Activated T-cell treated with anti-CD3 and anti-CD28 coated beads, Interleukin-2, amount 50 U/mL, for 72 hours (primary cell): Measurements from ENCODE around the gene ATP9A. TPM values are rescaled to one million over a fixed set of nuclear protein-coding genes. Genes with fewer than 3 reads are reported as not detected.
A peak's percentile ranks its signal among the peaks of the same experiment; 100 is the strongest.

Source experiments
- ATAC-seq, 2 donors: fragments of 150-1000 bp; cut with Tn5 transposase; replicated peaks in 1 of 2; 2 replicates each; pipeline ENCODE4 v1.10.0; 2021; ENCODE audit warnings: moderate library complexity in 2 of 2, mild to moderate bottlenecking in 1 of 2
- DNase-seq, 2 donors: peaks; one replicate each; pipeline ENCODE4 v3.0.0; 2021 to 2022; ENCODE audit warnings: mixed read lengths in 1 of 2
- H3K27ac Mint-ChIP-seq: one replicate; pipeline ENCODE4 v1.8.0; 2022; ENCODE audit warnings: mild to moderate bottlenecking, moderate library complexity, mixed read lengths
- H3K27me3 Mint-ChIP-seq: one replicate; pipeline ENCODE4 v1.8.0; 2022; ENCODE audit warnings: low read depth, mixed read lengths
- H3K36me3 Mint-ChIP-seq, 2 donors: one replicate each; pipeline ENCODE4 v1.8.0; 2022; ENCODE audit warnings: mixed read lengths in 2 of 2, mild to moderate bottlenecking in 1 of 2; ENCODE audit not compliant: insufficient read depth in 2 of 2
- H3K4me1 Mint-ChIP-seq: one replicate; pipeline ENCODE4 v1.8.0; 2022; ENCODE audit warnings: low read depth, mixed read lengths
- H3K4me3 Mint-ChIP-seq, 2 donors: one replicate each; pipeline ENCODE4 v1.8.0; 2022; ENCODE audit warnings: mild to moderate bottlenecking in 2 of 2, mixed read lengths in 2 of 2, moderate library complexity in 2 of 2
- H3K9me3 Mint-ChIP-seq, 2 donors: one replicate each; pipeline ENCODE4 v1.8.0; 2022; ENCODE audit warnings: mixed read lengths in 2 of 2
- total RNA-seq, 2 donors: library from RNA; stranded (reverse); gene quantifications; one replicate each; pipeline ENCODE4 v1.2.3, GENCODE V29; 2022

The ATP9A gene
- total RNA-seq, 2 donors from 2014 or later, result 1.3 to 3.8 TPM

DNA sequence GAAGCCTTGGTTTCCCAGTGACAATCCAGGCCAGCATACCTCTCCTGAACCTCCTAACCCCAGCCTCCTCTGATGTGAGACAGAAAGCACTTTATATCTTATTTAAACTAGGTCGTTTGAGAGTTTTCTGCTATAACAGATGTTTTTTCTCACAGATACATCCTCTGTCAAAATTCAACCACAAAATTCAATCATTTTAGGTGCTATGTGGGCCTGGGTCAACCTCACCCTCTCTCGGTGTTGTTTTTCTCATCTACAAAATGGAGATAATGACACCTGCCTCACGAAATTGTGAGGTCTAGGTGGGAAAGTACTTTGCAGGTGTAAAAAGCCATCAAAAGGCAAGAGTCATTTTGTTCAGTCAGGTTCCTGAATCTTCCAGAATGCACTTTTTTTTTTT lies 179.4 kb downstream of the ATP9A start:
- ATAC-seq (no peak), DNase-seq (no peak)
- Mint-ChIP-seq H3K36me3 (no peaks in the 10 kb centered on the region), H3K9me3 (no peaks in the 10 kb centered on the region), H3K4me3 (no peak overlapping the region), H3K27ac (no peak overlapping the region), H3K27me3 (no peaks in the 10 kb centered on the region), H3K4me1 (peaks cover 2% of the 10 kb centered on the region)

DNA sequence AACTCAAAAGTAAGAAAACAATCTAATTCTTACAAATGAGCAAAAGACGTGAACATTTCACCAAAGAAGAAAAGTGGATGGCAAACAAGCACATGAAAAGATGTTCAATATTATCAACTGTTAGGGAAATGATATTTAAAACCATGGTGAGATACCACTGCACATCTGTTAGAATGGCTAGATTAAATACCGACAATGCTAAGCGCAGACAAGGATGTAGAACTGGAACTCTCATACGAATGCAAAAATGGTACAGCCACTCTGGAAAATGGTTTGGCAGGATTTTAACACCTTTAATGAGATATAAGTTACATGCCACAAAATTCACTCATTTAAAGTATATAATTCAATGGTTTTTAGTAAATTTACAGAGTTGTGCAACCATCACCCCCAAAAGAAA lies 181.0 kb downstream of the ATP9A start:
- DNase-seq (no peak), ATAC-seq (no peak)
- H3K4me1 Mint-ChIP-seq, result no peaks in the 10 kb centered on the region
- H3K4me3 Mint-ChIP-seq, result no peak overlapping the region
- no peak overlapping the region for H3K27ac Mint-ChIP-seq
- H3K36me3 Mint-ChIP-seq, result no peaks in the 10 kb centered on the region
- H3K9me3 Mint-ChIP-seq, result no peaks in the 10 kb centered on the region
- H3K27me3 Mint-ChIP-seq, result no peaks in the 10 kb centered on the region

DNA sequence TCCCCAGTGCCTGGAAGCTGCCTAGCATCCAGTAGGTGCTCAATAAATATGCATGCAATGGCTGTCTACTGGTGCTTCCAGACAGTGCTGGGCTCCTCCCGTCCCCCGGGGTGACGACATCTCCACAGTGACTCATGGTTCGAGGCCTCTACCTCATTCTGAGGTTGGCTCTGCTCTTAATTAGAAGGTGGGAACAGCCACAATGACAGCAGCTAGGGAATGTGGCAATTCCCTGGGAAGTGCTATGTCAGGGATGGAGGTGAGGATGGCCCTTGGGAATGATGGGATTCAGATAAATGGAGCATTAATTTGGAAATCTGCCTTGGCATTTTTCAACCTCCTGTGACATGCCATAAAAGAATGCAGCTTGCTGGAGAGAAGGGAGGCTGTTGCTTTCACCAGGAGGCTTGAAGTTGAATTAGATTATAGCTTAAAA lies 182.2 kb downstream of the ATP9A start:
- H3K4me3 Mint-ChIP-seq, result no peak overlapping the region
- H3K27me3 Mint-ChIP-seq, result no peaks in the 10 kb centered on the region
- ATAC-seq (no peak), DNase-seq (no peak)
- H3K9me3 Mint-ChIP-seq, result no peaks in the 10 kb centered on the region
- no peaks in the 10 kb centered on the region for H3K36me3 Mint-ChIP-seq
- no peak overlapping the region for H3K27ac Mint-ChIP-seq
- H3K4me1 Mint-ChIP-seq, result no peaks in the 10 kb centered on the region

DNA sequence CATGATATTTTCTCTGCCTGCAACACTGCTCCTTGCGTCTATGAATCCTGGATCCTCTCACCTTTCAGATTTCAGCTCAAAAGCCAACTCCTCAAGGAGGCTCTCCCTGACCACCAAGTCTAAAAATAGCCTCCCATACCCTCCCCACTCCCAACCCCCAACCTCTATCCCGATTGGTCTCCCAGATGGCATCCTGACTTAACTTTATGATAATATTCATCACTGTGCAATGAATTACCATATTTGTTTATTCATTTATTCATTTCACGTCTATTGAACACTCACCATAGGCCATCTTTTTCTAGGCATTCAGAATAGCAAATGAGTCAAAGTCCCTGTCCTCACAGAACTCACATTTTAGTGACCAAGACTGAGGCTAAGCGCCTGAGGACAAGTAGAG lies 183.0 kb downstream of the ATP9A start:
- H3K27me3 Mint-ChIP-seq, result no peaks in the 10 kb centered on the region
- no peaks in the 10 kb centered on the region for H3K36me3 Mint-ChIP-seq
- no peaks in the 10 kb centered on the region for H3K9me3 Mint-ChIP-seq
- no peaks in the 10 kb centered on the region for H3K4me1 Mint-ChIP-seq
- H3K4me3 Mint-ChIP-seq, result no peak overlapping the region
- ATAC-seq, result no peak
- no peak for DNase-seq
- no peak overlapping the region for H3K27ac Mint-ChIP-seq

DNA sequence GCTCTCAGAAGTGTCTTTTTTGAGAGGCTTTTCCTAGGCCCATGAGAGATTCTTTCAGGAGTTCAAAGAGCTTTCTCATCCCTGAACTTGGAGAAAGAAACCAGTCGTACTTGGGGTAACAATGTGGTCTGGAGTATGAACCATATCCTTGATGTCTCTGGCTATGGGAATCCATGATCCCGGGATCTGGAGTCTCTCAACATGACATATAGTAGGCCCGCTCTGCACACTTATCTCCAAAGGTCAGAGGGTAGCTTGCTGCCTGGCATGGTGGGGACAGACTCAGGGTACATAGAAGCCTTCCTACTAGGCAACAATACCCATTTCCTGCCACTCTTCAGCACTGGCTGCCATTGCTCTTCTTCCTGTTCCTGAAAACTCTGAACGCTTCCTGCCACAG lies 183.5 kb downstream of the ATP9A start:
- no peaks in the 10 kb centered on the region for H3K36me3 Mint-ChIP-seq
- no peaks in the 10 kb centered on the region for H3K9me3 Mint-ChIP-seq
- H3K27ac Mint-ChIP-seq, result no peak overlapping the region
- no peak overlapping the region for H3K4me3 Mint-ChIP-seq
- no peak for ATAC-seq
- DNase-seq, result no peak
- no peaks in the 10 kb centered on the region for H3K4me1 Mint-ChIP-seq
- H3K27me3 Mint-ChIP-seq, result no peaks in the 10 kb centered on the region

DNA sequence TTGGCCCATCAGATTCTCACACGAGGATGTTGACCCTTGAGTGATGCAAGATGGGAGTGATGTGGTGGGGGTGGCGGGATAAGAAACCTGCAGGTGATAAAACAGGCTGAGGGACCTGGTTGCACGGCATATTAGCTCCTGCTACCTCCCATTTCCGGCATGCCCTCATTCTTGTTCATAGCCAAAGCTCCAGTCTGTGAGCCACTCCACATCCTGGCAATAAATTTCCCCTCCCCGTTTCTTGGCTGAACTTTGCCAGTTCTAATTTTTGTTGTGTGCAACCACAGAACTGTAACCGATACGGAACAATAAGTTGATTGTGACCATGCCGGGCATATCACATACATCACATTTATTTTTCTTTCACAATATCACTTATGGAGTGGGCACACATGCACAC lies 184.1 kb downstream of the ATP9A start:
- Mint-ChIP-seq H3K36me3 (no peaks in the 10 kb centered on the region), H3K9me3 (no peaks in the 10 kb centered on the region), H3K4me1 (no peaks in the 10 kb centered on the region), H3K4me3 (no peak overlapping the region), H3K27ac (no peak overlapping the region), H3K27me3 (no peaks in the 10 kb centered on the region)
- ATAC-seq, result no peak
- DNase-seq, result no peak

DNA sequence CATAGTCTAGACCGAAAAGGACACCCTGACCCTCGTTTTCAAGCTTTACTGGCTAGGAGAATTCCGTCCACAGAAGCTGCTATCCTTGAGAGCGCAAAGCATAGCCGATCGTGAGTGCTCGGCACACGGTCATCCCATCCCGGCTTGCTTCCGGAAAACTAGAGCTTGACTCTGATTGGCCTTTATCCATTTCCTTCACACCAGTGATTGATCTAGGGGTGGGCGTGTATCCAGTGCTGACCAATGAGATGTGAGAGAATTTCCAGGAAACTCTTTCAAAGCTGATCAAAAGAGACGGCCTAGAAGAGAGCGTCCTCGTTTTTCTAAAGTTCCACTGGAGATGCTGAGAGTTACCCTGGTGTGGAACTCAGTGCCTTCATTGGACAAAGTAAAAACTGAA lies 184.7 kb downstream of the ATP9A start:
- no peak for ATAC-seq
- Mint-ChIP-seq H3K9me3 (no peaks in the 10 kb centered on the region), H3K27ac (no peak overlapping the region), H3K36me3 (no peaks in the 10 kb centered on the region), H3K4me1 (no peaks in the 10 kb centered on the region), H3K4me3 (no peak overlapping the region), H3K27me3 (no peaks in the 10 kb centered on the region)
- DNase-seq, result no peak

DNA sequence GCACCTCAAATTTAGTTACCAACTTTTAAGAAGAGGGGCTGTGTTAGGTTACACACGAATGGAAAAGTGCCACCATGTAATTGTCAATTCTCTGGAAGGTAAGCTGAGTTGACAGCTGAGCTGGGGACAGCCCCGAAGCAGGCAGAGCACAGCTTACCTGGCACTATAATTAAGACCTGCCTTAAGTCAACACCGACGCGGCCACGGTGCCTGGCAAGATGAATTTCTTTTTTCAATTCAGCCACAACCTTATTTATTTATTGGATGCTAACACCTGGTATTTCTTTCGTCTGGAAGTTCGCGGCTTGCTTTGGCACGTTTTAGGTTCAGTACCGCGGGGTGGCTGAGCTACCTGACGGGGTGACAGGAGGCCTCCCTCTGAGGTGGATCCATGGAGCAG lies 185.1 kb downstream of the ATP9A start:
- Mint-ChIP-seq H3K27ac (no peak overlapping the region), H3K4me1 (no peaks in the 10 kb centered on the region), H3K9me3 (no peaks in the 10 kb centered on the region), H3K27me3 (no peaks in the 10 kb centered on the region), H3K4me3 (no peak overlapping the region), H3K36me3 (no peaks in the 10 kb centered on the region)
- ATAC-seq, result no peak
- DNase-seq, result no peak

DNA sequence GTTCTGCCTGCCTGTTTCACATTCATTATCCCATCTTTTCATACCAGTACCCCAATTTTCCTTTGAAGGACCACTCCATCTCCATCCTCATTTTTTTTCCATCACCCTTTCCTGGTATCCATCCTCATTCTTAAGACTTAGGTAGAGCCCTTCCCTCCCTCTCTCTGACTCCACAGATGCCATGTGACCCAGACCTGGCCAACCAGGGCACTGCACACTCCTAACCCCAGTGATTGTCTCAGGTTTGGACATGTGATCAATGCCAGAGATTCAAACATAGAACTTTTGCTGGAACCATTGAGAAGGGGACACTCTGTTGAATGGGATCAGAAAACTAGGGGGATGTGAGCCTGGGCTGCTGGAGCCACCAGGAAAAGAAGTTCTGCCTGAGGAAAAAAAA lies 186.6 kb downstream of the ATP9A start:
- Mint-ChIP-seq H3K4me3 (no peak overlapping the region), H3K27ac (no peak overlapping the region), H3K9me3 (no peaks in the 10 kb centered on the region), H3K4me1 (no peaks in the 10 kb centered on the region), H3K36me3 (peaks cover 0 to under 1% of the 10 kb centered on the region in 2 donors), H3K27me3 (no peaks in the 10 kb centered on the region)
- ATAC-seq, result no peak
- DNase-seq, result no peak

DNA sequence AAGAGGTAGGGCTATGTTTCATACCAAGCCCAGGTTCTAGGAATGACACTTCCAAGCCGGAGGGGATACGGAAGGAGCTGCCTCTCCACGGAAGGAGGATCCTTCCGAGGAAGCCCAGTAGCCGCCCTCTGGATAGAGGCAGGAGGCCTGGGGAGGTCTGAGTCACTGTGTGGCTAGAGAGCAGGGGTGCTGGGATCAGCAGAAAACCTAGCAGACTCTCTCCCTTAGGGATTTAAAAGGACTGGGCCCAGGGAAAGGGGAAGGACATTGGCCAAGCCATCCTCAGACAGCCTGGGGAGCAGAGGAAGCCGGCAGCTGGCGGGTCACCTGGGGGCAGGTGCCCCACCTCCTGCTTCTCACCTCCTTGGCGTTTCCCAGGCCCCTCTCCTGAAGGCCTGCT lies 189.1 kb downstream of the ATP9A start:
- H3K27me3 Mint-ChIP-seq, result no peaks in the 10 kb centered on the region
- H3K9me3 Mint-ChIP-seq, result peaks cover 4 to 6% of the 10 kb centered on the region in 2 donors
- H3K27ac Mint-ChIP-seq, result no peak overlapping the region
- peaks cover 5 to 9% of the 10 kb centered on the region in 2 donors for H3K36me3 Mint-ChIP-seq
- H3K4me3 Mint-ChIP-seq, result no peak overlapping the region
- H3K4me1 Mint-ChIP-seq, result peaks cover 9% of the 10 kb centered on the region
- no peak for ATAC-seq
- DNase-seq, result no peak

DNA sequence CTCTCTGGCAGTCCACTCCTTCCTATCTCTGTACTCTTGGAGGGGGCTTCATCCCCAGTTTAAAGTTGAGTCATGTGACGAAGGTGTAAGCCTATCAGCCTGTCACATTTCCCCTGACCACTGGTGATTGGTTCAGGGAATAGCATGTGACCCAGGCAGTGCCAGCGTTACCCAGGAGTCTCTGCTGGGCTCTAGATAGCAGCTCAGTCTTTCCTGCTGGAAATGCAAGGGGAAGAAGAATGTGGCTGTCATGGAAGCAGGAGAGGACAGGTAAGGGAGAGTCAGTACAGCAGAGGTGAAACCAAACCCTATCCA lies 190.1 kb downstream of the ATP9A start:
- peaks cover 17% of the 10 kb centered on the region for H3K4me1 Mint-ChIP-seq
- H3K9me3 Mint-ChIP-seq, result peaks cover 4 to 6% of the 10 kb centered on the region in 2 donors
- no peak overlapping the region for H3K27ac Mint-ChIP-seq
- ATAC-seq (no peak), DNase-seq (no peak)
- peaks cover 5 to 9% of the 10 kb centered on the region in 2 donors for H3K36me3 Mint-ChIP-seq
- H3K27me3 Mint-ChIP-seq, result no peaks in the 10 kb centered on the region
- H3K4me3 Mint-ChIP-seq, result no peak overlapping the region

DNA sequence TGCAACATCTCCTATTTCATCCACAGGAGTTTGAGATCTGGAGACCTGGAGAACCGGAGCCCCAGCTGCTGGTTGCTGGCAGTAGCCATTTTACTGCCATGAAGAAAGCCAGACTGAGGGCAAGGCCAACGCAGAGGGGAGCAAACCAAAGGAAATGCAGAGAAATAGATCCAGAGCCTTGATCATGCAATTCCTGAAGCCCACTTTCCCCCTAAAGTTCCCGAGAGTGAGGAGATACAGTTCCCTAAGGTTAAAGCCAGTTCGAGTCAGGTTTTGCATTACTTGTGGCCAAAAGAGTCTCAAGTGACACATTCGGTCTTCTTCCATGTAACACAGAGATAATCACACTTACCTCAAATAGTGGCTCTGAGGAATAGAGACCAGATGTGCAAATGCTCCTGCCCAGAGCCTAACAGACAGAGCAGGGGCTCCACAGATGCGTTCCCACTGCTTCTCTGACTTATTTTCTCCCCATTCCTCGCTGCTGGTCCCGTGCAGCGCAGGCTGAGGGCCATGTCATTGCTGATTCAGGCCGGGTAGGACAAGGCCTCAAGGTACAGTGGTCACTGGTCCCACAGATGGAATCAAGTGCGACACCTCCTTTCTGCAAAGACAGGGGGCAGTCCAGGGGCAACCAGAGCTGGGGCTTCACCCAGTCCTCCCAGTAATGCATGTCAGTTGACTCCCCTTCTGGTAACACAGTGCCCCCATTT lies 190.6 kb downstream of the ATP9A start:
- Mint-ChIP-seq H3K27me3 (no peaks in the 10 kb centered on the region), H3K27ac (no peak overlapping the region), H3K4me1 (peaks cover 17% of the 10 kb centered on the region), H3K36me3 (peaks cover 5 to 9% of the 10 kb centered on the region in 2 donors), H3K4me3 (no peak overlapping the region), H3K9me3 (peaks cover 4 to 6% of the 10 kb centered on the region in 2 donors)
- ATAC-seq (no peak), DNase-seq (no peak)

DNA sequence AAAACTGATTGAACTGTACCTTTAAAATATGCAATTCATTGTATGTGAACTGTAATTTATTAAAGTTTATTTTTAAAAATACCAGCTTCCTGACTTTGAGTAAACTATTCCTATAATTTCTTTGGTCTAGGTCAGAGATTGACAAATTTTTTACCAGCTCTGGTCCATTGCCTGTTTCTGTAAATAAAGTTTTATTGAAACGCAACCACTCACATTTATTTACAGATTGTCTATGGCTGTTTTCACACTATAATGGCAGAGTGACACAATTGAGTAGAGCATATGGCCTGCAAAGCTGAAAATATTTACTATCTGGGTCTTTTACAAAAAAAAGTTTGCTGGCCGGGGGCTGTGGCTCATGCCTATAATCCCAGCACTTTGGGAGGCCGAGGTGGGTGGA lies 192.7 kb downstream of the ATP9A start:
- Mint-ChIP-seq H3K27me3 (peaks cover 10% of the 10 kb centered on the region), H3K36me3 (peaks cover 5 to 9% of the 10 kb centered on the region in 2 donors), H3K27ac (no peak overlapping the region), H3K4me1 (peaks cover 17% of the 10 kb centered on the region), H3K9me3 (peaks cover 4 to 6% of the 10 kb centered on the region in 2 donors), H3K4me3 (no peak overlapping the region)
- ATAC-seq (no peak), DNase-seq (no peak)

DNA sequence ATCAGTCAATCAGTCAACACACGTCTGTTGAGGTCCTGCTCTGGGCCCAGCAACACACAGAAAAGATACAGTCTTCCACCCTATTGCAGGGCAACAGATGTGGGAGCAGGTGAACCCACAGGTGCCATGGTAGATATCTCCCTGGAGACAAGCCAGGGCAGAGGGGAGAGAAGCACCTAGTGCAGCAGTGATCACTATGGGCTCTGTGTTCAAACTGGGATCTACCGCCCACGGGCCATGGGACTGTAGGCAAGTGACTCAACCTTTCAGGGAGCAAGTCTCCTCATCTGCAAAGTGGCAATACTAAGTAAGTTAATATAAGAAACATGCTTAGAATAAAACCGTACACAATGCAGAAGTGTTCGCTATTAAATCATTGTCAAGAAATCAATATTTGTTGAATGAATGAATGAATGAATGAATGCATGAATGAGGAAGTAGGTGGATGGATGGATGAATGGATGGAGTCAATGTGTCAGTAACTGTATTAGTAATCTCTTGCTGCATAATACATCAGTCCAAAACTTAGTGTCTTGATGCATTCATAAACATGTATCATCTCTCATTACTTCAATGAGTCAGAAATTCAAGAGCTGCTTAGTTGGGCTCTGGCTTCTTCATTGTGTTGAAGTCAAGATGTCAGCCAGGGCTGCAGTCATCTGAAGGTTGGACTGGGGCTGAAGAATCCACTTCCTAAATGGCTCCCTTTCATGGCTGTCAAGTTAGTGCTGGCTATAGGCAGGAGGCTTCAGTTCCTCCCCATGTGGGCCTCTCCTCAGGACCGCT lies 193.7 kb downstream of the ATP9A start:
- peak; percentile 92 to 93 for ATAC-seq
- H3K9me3 Mint-ChIP-seq, result peaks cover 4 to 6% of the 10 kb centered on the region in 2 donors

More for the DNA sequence above, 193.7 kb downstream of the ATP9A start:
- Mint-ChIP-seq H3K27me3 (peaks cover 14% of the 10 kb centered on the region), H3K4me1 (peaks cover 17% of the 10 kb centered on the region), H3K4me3 (no peak overlapping the region), H3K27ac (peak overlapping the region; percentile 56), H3K36me3 (peaks cover 5 to 9% of the 10 kb centered on the region in 2 donors)
- DNase-seq, result peak; percentile 41 to 47
